ENCODE results near the gene MRAS.
"Not testable (repeated sequence)": the region's sequence is repeated elsewhere in the genome, so short reads cannot be mapped to it uniquely, and the experiment has no call there.

The MRAS gene

GRCh38 chr3:138426754-138427153 lies 78.4 kb downstream of the MRAS start:
- not testable (repeated sequence) for DNase-seq

DNA sequence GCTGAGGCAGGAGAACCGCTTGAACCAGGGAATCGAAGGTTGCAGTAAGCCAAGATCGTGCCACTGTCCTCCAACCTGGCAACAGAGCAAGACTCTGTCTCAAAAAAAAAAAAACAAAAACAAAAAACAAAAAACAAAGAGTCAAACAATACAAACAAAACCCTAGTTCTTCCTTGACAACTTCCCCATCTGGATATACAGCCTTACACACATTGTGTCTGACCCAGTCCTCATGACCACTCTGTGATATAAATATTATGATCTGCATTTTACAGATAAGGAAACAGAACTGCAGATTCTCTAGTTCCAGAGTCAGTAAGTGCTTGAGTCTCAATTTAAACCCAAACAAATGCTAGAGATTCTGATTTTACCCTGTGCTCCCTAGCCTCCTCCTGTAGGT lies 81.3 kb downstream of the MRAS start:
- DNase-seq, result no peak

GRCh38 chr3:138432576-138433240 lies 84.3 kb downstream of the MRAS start:
- DNase-seq, result no peak

DNA sequence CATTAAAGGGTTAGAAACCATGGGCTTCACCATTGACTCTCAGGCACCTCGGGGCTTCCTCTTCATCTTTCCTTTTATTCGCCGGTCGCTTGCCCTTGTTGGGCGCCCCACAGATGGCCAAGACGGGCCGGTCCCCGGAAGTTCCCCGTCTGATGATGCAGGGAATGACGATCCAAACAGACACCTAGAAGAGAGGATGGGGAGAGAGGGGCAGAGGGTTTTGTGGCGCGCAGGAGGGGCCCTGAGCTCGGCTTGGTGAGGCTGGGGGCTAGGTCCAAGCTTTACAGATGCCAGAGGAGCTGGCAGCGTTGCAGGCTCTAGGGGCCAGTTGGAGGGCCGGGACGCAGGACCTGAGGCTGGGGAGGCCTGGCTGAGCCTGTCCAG lies 85.5 kb downstream of the MRAS start:
- DNase-seq, result no peak

- peak; percentile 53 for DNase-seq
Observed at GRCh38 chr3:138434276-138434874, 86.0 kb downstream of the MRAS start, which contains the start of gene ESYT3. Gene ESYT3, plus strand, starts transcription at chr3:138434616. Its CDS starts 183 bp downstream, at chr3:138434799.

- no peak for DNase-seq
Observed at GRCh38 chr3:138434875-138435772, 86.7 kb downstream of the MRAS start.

DNA sequence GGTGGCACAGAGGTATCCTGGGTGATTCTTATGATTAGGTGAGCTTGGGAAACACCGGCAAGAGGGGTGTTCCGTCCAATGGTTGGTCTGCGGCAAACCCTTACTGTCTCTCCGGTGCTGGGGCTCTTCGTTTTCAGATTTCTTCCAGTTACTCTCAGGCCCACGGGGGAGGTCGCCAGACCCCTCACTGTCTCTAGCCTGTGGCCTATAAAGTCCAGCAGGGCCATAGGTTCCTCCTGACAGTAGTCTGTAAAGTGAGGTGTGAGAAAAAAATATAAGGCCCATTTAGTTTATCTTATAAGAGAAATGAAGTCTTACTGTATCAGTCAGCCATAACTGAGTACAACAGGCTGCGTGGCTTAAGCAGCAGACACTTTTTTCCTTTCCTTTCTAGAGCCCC lies 87.5 kb downstream of the MRAS start:
- DNase-seq, result no peak

GRCh38 chr3:138437281-138437680 lies 88.9 kb downstream of the MRAS start:
- DNase-seq, result no peak

DNA sequence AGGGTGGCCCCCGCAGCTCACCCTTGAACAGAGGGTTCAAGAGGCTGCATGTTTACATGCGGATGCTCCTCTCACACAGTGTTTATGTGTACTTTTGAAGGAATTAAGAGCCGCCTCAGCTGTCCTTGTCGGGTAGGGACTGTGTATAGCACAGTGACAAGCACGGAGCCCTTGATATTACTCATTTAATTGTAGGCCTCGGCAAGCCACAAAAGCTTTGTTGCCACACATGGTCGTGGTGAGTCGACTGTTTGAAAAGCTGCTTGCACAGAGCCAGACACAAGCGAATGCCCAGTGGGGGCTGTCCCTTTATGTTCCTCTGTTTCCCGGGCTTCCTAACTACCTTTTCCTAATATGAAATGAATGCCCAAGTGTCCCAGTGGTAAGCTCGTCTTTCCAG lies 90.5 kb downstream of the MRAS start:
- DNase-seq, result no peak

DNA sequence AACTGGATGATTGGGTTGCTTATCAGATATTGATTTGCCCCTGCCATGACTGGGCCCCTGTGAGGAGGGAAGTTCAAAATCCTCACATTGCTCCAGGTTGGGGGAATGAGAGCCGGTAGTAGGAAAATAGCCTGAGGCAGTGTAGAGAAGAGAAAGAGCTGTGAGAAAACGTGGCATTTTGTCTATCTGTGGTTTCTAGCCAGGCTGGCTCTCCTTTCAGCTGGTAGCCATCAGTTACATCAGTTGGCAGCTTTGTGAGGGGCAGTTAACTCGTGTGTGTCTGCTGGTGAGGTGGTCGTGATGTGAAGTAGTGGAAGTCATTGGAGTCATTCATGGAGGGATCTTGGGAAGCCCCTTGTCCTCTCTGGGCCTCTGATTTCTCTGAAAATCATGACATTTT lies 91.3 kb downstream of the MRAS start:
- DNase-seq, result no peak

DNA sequence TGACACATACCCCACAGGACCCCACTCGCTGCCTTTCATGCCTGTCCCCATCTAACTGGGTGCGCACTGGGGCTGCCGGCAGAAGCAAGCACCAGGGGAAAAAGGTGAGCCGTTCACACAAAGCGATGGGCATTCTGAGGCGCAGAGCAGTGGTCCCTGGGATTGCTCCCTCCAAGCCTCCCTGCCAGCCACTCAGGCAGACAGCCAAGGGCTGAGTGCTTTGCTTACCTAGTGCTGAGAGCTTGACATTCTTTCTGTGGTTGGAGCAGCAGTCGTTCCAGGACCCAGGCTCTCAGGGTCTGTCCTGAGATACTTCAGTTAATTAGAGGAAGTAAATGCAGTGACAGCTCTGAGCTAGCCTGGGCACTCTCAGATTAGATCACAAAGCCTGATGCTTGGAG lies 91.7 kb downstream of the MRAS start:
- peak; percentile 24 for DNase-seq

- DNase-seq, result no peak
Observed at GRCh38 chr3:138440596-138440995, 92.2 kb downstream of the MRAS start.

- no peak for DNase-seq
Observed at GRCh38 chr3:138441256-138441655, 92.9 kb downstream of the MRAS start.

GRCh38 chr3:138441742-138442141 lies 93.4 kb downstream of the MRAS start:
- DNase-seq, result no peak

DNA sequence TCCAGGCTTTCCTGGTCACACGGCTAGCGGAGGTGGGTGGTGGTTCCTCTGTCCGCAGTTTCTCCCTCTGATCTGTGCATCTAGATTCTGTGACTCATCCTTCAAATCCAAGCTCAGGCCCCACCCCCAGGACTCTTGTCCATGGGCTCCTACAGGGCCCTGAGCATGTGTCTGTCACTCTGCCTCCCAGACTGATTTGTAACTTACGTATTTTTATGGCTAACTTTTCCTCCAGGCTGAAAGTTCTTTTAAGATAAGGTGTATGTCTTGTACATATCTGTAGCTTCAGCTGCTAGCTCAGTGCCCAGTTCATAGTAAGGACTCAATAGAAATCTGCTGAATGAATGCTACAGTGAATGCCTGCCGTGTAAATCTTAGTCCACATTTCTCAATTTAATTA lies 94.1 kb downstream of the MRAS start:
- no peak for DNase-seq

DNA sequence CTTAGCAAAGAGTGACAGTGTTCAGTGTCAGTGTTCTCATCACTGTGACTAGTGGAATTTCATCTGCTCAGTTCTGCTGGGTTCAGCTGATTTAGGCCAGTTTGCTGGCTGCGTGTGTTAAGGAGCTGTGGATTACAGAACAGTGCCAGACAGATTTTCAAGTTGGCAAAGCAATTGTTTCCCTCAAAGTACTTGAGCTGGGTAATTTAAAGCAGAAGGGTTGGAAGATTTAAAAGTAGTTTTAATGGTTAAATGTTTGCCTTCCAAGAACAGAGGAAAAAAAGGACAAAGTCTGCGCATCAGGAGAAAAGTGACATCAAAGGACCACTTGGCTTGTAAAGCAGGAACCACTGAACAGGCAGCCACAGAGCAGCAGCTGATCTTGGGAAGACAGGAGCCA lies 94.7 kb downstream of the MRAS start:
- no peak for DNase-seq

DNA sequence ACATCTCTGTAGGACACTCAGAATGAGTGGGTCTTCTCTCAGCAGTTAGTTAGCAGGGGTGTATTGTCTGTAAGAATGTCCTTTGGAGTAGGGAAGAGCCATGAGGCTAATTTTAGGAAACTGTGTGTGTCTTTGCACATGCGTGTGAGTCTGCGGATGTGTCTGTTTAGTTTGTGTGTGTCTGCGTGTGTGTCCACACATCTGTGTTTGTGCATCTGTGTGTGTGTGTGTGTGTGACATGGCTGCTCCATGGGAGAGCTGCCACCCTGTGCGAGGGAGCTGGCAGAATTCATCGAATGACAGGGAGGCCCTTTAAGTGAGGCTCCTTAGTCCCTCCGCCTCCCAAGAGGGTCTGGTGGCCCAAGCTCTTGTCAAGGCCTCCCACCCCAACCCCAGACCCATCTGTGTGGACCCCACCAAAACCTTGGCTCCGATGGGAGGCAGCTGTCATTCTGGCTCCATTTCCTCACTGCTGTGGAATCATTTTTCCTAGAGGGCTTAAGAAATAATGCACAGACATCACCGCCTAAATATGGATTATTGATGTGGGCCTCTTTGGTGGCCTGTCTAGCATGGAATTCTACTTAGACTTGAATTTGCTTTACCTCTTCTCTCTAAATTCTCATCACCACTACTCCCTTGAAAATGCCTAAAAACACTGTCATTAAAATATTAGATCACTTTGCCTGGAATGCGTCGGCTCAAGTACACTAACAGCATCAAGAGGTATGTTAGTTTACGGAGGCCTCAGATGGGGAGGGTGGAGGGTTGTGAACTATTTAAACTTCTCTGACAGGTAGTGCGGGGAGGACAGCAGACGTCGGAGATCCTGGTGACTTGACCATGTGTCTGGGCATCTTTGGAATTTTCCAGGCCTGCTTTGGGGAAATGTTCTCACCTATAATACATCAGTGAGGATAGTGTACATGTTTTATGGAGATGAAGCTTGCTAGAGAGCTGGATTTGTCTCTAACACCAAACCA lies 95.4 kb downstream of the MRAS start:
- no peak for DNase-seq

- DNase-seq, result no peak
Observed at GRCh38 chr3:138445236-138445635, 96.9 kb downstream of the MRAS start.

DNA sequence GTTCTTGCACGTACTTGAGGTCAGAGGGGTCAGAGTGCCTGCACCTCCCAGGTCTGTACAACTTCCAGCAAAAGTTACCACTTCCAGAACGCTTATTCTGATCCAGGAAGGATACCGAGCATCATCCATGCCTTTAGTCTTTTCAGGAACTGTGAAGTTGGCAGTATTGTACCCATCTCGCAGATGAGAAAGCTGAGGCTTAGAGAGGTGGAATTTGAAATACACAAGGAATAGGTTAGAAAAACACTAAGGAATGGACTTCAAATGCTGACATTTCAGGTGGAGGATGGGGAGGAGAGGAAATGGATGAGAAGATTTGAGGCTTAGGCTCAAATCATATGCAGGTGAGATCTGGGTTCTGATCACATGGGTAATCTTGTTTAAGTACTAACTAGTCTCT lies 97.3 kb downstream of the MRAS start:
- DNase-seq, result no peak

- no peak for DNase-seq
Observed at GRCh38 chr3:138448631-138449030, 100.3 kb downstream of the MRAS start.

DNA sequence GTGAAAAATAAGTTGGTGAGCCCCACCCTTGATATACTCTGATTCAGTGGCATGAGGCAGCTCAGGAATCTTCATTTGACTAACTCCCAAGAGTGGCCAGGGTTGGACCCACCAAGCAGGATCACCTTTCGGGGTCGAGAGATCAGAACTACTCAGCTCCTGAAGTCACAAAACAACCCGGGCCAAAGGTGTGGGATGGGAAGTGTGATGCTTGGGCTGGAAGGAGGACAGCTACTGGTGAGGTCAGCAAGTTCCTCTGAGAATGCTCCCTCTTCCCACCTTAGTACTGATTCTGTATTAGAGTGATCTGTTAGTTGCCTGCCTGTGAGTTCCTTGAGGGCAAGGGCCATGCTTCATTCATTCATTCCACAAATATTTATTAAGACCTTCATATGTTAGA lies 101.1 kb downstream of the MRAS start:
- no peak for DNase-seq

- DNase-seq, result no peak
Observed at GRCh38 chr3:138450181-138450580, 101.8 kb downstream of the MRAS start.
